ENCODE results near the gene LSM3.

DNA sequence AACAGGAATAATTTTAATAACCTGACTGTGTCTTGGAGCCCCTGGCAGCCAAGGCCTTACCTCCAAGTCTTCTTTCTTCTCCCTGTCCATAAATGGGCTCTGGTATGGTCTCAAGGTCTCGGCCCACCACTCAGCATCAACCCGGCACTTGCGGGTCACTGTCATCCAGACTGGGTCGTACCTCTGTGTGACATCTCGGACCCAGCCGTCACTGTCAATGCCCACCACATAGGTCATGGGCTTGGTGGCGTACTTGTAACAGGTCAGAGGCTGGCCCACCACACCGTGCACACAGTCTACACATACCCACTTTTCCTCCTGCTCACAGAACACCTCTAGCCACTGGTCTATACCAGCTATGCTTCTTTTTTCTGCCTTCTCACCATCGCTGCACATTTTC, 20.7 kb upstream of the LSM3 start:
- TF ChIP-seq, protein P1, sequence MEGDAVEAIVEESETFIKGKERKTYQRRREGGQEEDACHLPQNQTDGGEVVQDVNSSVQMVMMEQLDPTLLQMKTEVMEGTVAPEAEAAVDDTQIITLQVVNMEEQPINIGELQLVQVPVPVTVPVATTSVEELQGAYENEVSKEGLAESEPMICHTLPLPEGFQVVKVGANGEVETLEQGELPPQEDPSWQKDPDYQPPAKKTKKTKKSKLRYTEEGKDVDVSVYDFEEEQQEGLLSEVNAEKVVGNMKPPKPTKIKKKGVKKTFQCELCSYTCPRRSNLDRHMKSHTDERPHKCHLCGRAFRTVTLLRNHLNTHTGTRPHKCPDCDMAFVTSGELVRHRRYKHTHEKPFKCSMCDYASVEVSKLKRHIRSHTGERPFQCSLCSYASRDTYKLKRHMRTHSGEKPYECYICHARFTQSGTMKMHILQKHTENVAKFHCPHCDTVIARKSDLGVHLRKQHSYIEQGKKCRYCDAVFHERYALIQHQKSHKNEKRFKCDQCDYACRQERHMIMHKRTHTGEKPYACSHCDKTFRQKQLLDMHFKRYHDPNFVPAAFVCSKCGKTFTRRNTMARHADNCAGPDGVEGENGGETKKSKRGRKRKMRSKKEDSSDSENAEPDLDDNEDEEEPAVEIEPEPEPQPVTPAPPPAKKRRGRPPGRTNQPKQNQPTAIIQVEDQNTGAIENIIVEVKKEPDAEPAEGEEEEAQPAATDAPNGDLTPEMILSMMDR (IDR thresholded peaks at IDR 0.05): no peak
- TF ChIP-seq POLR2AphosphoS5 (IDR thresholded peaks at IDR 0.05) (no peak), POLR2A (IDR thresholded peaks at IDR 0.05) (no peak), EP300 (IDR thresholded peaks at IDR 0.05) (no peak)

Data from sigmoid colon (tissue), 4 donors.